H9 (cell line): ENCODE measurements around the gene ALDH2. TPM values are rescaled to one million over a fixed set of nuclear protein-coding genes. Genes with fewer than 3 reads are reported as not detected.

Source experiments
- DNase-seq: peaks from one replicate; pipeline ENCODE4 v3.0.0-alpha.2; 2017
- H2AFZ ChIP-seq: one replicate; pipeline ENCODE4 v1.6.1; 2013; ENCODE audit warnings: mild to moderate bottlenecking, low read length, control low read depth, moderate library complexity
- H2AK5ac ChIP-seq: 2 replicates; pipeline ENCODE4 v1.6.1; 2013; ENCODE audit warnings: low read length, control low read depth, mixed read lengths; ENCODE audit not compliant: insufficient read length
- H2BK120ac ChIP-seq: one replicate; pipeline ENCODE4 v1.6.1; 2013; ENCODE audit warnings: low read depth, mild to moderate bottlenecking, low read length, control low read depth, inconsistent platforms; ENCODE audit not compliant: poor library complexity, severe bottlenecking
- H2BK12ac ChIP-seq: 2 replicates; pipeline ENCODE4 v1.6.1; 2013; ENCODE audit warnings: low read length, control low read depth, mixed read lengths, low read depth; ENCODE audit not compliant: insufficient read length
- H2BK15ac ChIP-seq: 2 replicates; pipeline ENCODE4 v1.6.1; 2013; ENCODE audit warnings: low read depth, low read length, control low read depth
- H2BK20ac ChIP-seq: one replicate; pipeline ENCODE4 v1.6.1; 2013; ENCODE audit warnings: low read depth, mild to moderate bottlenecking, low read length, control low read depth, inconsistent platforms; ENCODE audit not compliant: poor library complexity, severe bottlenecking
- H2BK5ac ChIP-seq: 2 replicates; pipeline ENCODE4 v1.6.1; 2013; ENCODE audit warnings: low read length, control low read depth, mixed read lengths; ENCODE audit not compliant: insufficient read length
- H3K14ac ChIP-seq: 2 replicates; pipeline ENCODE4 v1.6.1; 2013; ENCODE audit warnings: low read length, control low read depth; ENCODE audit not compliant: insufficient read depth
- H3K18ac ChIP-seq: 2 replicates; pipeline ENCODE4 v1.6.1; 2013; ENCODE audit warnings: low read depth, mild to moderate bottlenecking, mixed read lengths, low read length, control low read depth; ENCODE audit not compliant: insufficient read length
- H3K23ac ChIP-seq: 2 replicates; pipeline ENCODE4 v1.6.1; 2013; ENCODE audit warnings: low read length, control low read depth, mixed read lengths, low read depth; ENCODE audit not compliant: insufficient read length
- H3K23me2 ChIP-seq: 2 replicates; pipeline ENCODE4 v1.6.1; 2013; ENCODE audit warnings: low read depth, mild to moderate bottlenecking, mixed read lengths, low read length, control low read depth; ENCODE audit not compliant: insufficient read length, poor library complexity, severe bottlenecking
- H3K27ac ChIP-seq: 2 replicates; pipeline ENCODE4 v1.5.1; 2013; ENCODE audit warnings: low read length, control low read depth, mixed read lengths, low read depth; ENCODE audit not compliant: insufficient read length
- H3K27me3 ChIP-seq: 2 replicates; pipeline ENCODE4 v1.6.1; 2013; ENCODE audit warnings: low read length, control low read depth, inconsistent platforms; ENCODE audit not compliant: insufficient read depth
- H3K4ac ChIP-seq: 2 replicates; pipeline ENCODE4 v1.6.1; 2013; ENCODE audit warnings: low read depth, mild to moderate bottlenecking, control low read depth, inconsistent platforms, low read length, moderate library complexity
- H3K4me1 ChIP-seq: 2 replicates; pipeline ENCODE4 v1.6.1; 2013; ENCODE audit warnings: low read length, control low read depth, inconsistent platforms; ENCODE audit not compliant: insufficient read depth
- H3K4me2 ChIP-seq: 2 replicates; pipeline ENCODE4 v1.6.1; 2013; ENCODE audit warnings: low read length, control low read depth, mixed read lengths; ENCODE audit not compliant: insufficient read length, insufficient read depth
- H3K56ac ChIP-seq: 2 replicates; pipeline ENCODE4 v1.6.1; 2013; ENCODE audit warnings: low read depth, mild to moderate bottlenecking, mixed read lengths, low read length, control low read depth; ENCODE audit not compliant: insufficient read length
- H3K79me1 ChIP-seq: 2 replicates; pipeline ENCODE4 v1.6.1; 2013; ENCODE audit warnings: low read depth, mild to moderate bottlenecking, moderate library complexity, low read length, control low read depth, inconsistent platforms; ENCODE audit not compliant: insufficient read depth, poor library complexity, severe bottlenecking
- H3K79me2 ChIP-seq: 2 replicates; pipeline ENCODE4 v1.6.1; 2013; ENCODE audit warnings: low read length, control low read depth, inconsistent platforms; ENCODE audit not compliant: insufficient read depth
- H3K9ac ChIP-seq: 2 replicates; pipeline ENCODE4 v1.6.1; 2013; ENCODE audit warnings: low read length, control low read depth, mixed read lengths; ENCODE audit not compliant: insufficient read length; ENCODE audit errors: extremely low read depth
- H3K9me3 ChIP-seq: one replicate; pipeline ENCODE4 v1.6.1; 2013; ENCODE audit warnings: low read depth, low read length, inconsistent platforms; ENCODE audit not compliant: control insufficient read depth
- H3T11ph ChIP-seq: one replicate; pipeline ENCODE4 v1.6.1; 2013; ENCODE audit warnings: mild to moderate bottlenecking, low read length, control low read depth, inconsistent platforms
- H4K20me1 ChIP-seq: one replicate; pipeline ENCODE4 v1.6.1; 2013; ENCODE audit not compliant: control insufficient read depth, insufficient read length, insufficient read depth
- H4K5ac ChIP-seq: 2 replicates; pipeline ENCODE4 v1.6.1; 2013; ENCODE audit warnings: low read depth, mild to moderate bottlenecking, mixed read lengths, low read length, control low read depth; ENCODE audit not compliant: insufficient read length
- H4K8ac ChIP-seq: replicated peaks from 2 replicates; pipeline ENCODE4 v1.6.1; 2013; ENCODE audit warnings: low read length, control low read depth, mixed read lengths, low read depth; ENCODE audit not compliant: insufficient read length
- H4K91ac ChIP-seq: 2 replicates; pipeline ENCODE4 v1.6.1; 2013; ENCODE audit warnings: low read depth, mild to moderate bottlenecking, moderate library complexity, mixed read lengths, low read length, control low read depth; ENCODE audit not compliant: insufficient read length
- H3K27ac Mint-ChIP-seq, 3 experiments: 2 replicates in 2 of 3; 3 replicates in 1 of 3; pipeline ENCODE4 v1.8.0; 2020 to 2021; ENCODE audit warnings: mixed read lengths in 3 of 3, mild to moderate bottlenecking in 1 of 3, moderate library complexity in 1 of 3
- H3K27me3 Mint-ChIP-seq: 2 replicates; pipeline ENCODE4 v1.8.0; 2021; ENCODE audit warnings: low read depth, mild to moderate bottlenecking, moderate library complexity, mixed read lengths
- H3K36me3 Mint-ChIP-seq, 3 experiments: 2 replicates in 2 of 3; 3 replicates in 1 of 3; pipeline ENCODE4 v1.8.0; 2020 to 2021; ENCODE audit warnings: low read depth in 3 of 3, mixed read lengths in 3 of 3; ENCODE audit not compliant: insufficient read depth in 1 of 3
- H3K4me1 Mint-ChIP-seq, 2 experiments: 2 replicates each; pipeline ENCODE4 v1.8.0; 2020; ENCODE audit warnings: mixed read lengths in 2 of 2
- H3K4me3 Mint-ChIP-seq, 2 experiments: 2 replicates in 1 of 2; 3 replicates in 1 of 2; pipeline ENCODE4 v1.8.0; 2020 to 2021; ENCODE audit warnings: mild to moderate bottlenecking in 2 of 2, mixed read lengths in 2 of 2, moderate library complexity in 1 of 2
- H3K9me3 Mint-ChIP-seq, 2 experiments: 2 replicates in 1 of 2; 3 replicates in 1 of 2; pipeline ENCODE4 v1.8.0; 2020; ENCODE audit warnings: mild to moderate bottlenecking in 2 of 2, mixed read lengths in 2 of 2, moderate library complexity in 1 of 2
- WGBS: extraction: QIAGEN DNeasy Blood & Tissue Kit; methylation state at CpG from one replicate; pipeline ENCODE4 v1.1.7; 2013; ENCODE audit warnings: missing lambda C conversion rate, low lambda C conversion rate, mixed read lengths; ENCODE audit not compliant: insufficient read length; ENCODE audit errors: extremely low coverage; 5-methylcytosine and 5-hydroxymethylcytosine counted together
- total RNA-seq: library from RNA; stranded (reverse); gene quantifications from 2 replicates; pipeline ENCODE4 v1.2.1, GENCODE V29; 2021
- TF ChIP-seq, protein P1 (sequence below): fragments of 200-600 bp; sonication (generic); conservative IDR thresholded peaks from 3 replicates; pipeline ENCODE4 v1.8.0; 2021; ENCODE audit warnings: antibody characterized with exemption, mild to moderate bottlenecking

Gene ALDH2
- total RNA-seq, 1 experiment from 2014 or later, result 44.0 TPM

DNA sequence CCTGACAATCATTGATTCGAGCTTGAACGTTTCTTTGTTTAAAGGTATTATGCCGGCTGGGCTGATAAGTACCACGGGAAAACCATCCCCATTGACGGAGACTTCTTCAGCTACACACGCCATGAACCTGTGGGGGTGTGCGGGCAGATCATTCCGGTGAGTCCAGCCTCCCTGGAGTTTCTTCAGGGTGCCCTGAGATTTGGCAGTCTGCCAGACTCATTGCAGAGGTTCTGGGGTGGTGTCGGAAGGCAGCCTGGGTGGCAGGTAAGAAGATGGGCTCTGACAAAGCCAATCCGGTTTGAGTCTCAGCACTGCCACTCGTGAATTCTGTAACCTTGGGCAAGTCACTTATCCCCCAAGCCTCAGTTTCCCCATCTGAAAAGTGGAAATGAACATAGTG lies 23.0 kb downstream of the ALDH2 start:
- Histone ChIP-seq H3K27ac (no peak overlapping the region), H3K18ac (no peak overlapping the region), H2BK15ac (no peak overlapping the region), H3K27me3 (no peaks in the 10 kb centered on the region), H4K20me1 (no peaks in the 10 kb centered on the region), H3K23ac (no peak overlapping the region), H3K56ac (no peak overlapping the region), H3K4me2 (no peak overlapping the region), H2AK5ac (no peak overlapping the region), H3T11ph (no peak overlapping the region), H4K5ac (no peak overlapping the region), H3K23me2 (no peaks in the 10 kb centered on the region), H4K8ac (no peak overlapping the region), H3K79me1 (no peaks in the 10 kb centered on the region), H4K91ac (no peak overlapping the region), H2BK12ac (no peak overlapping the region), H2BK20ac (no peak overlapping the region), H2BK5ac (no peak overlapping the region), H3K79me2 (no peaks in the 10 kb centered on the region), H3K4ac (no peak overlapping the region), H3K9ac (no peak overlapping the region), H3K14ac (no peak overlapping the region), H3K9me3 (no peaks in the 10 kb centered on the region), H3K4me1 (no peaks in the 10 kb centered on the region), H2BK120ac (no peak overlapping the region), H2AFZ (no peak overlapping the region)
- Mint-ChIP-seq H3K4me3 (no peak overlapping the region), H3K4me1 (no peaks in the 10 kb centered on the region), H3K27me3 (no peaks in the 10 kb centered on the region), H3K27ac (no peak overlapping the region; a peak in 1 of 7 replicates), H3K36me3 (peaks cover 19 to 62% (median 58%) of the 10 kb centered on the region in 3 experiments; a peak in 6 of 7 replicates), H3K9me3 (no peaks in the 10 kb centered on the region)
- DNase-seq, result no peak
- TF ChIP-seq, protein P1, sequence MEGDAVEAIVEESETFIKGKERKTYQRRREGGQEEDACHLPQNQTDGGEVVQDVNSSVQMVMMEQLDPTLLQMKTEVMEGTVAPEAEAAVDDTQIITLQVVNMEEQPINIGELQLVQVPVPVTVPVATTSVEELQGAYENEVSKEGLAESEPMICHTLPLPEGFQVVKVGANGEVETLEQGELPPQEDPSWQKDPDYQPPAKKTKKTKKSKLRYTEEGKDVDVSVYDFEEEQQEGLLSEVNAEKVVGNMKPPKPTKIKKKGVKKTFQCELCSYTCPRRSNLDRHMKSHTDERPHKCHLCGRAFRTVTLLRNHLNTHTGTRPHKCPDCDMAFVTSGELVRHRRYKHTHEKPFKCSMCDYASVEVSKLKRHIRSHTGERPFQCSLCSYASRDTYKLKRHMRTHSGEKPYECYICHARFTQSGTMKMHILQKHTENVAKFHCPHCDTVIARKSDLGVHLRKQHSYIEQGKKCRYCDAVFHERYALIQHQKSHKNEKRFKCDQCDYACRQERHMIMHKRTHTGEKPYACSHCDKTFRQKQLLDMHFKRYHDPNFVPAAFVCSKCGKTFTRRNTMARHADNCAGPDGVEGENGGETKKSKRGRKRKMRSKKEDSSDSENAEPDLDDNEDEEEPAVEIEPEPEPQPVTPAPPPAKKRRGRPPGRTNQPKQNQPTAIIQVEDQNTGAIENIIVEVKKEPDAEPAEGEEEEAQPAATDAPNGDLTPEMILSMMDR, result no peak
- WGBS, result no CpG with 5 or more reads among the region's 11 CpGs
